HG03354 (cell line): Measurements from ENCODE around the gene CDH19.

Experiments used
- ATAC-seq: cut with Tn5 transposase; IDR thresholded peaks from one replicate; pipeline ENCODE4 v1.9.1; 2021; ENCODE audit warnings: mild to moderate bottlenecking; ENCODE audit not compliant: unreplicated experiment, poor library complexity, severe bottlenecking

Gene CDH19

DNA sequence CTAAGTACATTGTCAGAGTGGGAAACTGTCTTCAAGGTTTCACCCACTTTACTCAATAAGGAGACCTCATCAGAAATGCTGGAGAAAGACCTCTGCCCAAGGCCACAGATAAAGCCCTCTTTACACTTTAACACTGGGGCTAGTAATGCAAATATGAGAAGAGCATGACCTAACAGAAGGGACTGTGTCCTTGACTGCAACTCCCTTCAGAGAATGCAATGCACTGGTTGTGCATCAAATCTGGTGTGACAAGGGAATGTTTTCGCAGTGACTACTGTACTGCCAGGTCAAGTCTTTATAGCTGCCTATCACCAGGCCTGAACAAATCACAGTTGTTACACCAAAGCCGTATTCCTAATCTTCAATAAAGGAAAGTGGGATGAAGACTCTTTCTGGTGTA is 28.6 kb downstream of the CDH19 start:
- no peak for ATAC-seq

DNA sequence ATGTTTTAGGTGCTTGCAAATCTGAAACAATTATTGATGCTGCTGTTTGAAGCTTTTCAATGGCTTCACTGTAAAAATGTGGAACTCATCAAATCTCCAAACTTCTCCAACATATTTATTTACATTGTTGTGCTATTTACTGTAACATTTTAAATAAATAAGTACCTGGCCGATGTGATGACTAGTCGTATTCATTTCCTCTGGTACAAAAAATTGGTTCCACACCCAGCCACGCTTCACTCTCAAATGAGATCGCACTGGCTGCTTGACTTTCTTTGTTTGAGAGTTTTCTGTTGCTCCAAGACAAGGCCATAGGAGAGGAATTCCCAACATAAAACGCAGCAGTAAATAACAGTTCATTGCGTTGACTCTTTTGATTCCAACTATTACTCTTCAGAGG is 32.0 kb downstream of the CDH19 start:
- no peak for ATAC-seq

GRCh38 chr18:66566616-66567015 is 37.3 kb downstream of the CDH19 start:
- ATAC-seq: no peak

DNA sequence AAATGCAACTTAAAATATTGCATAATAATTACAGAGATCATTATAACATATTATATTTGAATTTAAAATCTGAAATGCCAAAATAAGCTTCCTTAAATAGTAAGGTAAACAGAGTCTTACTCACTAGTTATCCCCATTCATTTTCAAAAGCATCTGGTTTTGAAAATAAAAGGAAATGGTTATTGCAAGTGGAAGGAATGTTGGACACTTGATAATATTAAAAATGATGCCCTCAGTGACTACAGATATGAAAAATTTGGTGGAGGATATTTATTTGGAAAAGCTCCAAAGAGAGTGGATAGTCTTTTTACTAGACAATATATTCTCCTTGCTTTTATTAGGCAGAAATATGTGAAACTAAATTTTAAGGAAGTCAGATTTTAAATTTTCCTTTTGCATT is 39.7 kb downstream of the CDH19 start:
- ATAC-seq: no peak

DNA sequence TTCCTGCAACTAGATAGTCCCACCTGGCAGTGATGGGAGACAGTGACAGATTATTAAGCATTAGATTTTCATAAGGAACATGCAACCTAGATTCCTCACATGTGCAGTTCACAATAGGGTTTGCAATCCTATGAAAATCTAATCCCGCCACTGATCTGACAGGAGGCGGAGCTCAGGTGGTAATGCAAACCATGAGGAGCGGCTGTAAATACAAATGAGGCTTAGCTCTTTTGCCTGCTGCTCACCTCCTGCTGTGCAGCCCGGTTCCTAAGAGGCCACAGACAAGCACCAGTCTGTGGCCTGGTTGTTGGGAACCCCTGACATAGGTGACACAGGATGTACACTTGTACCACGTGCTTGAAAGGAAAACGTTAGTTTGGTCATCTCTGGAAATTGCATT is 41.6 kb downstream of the CDH19 start:
- no peak for ATAC-seq

DNA sequence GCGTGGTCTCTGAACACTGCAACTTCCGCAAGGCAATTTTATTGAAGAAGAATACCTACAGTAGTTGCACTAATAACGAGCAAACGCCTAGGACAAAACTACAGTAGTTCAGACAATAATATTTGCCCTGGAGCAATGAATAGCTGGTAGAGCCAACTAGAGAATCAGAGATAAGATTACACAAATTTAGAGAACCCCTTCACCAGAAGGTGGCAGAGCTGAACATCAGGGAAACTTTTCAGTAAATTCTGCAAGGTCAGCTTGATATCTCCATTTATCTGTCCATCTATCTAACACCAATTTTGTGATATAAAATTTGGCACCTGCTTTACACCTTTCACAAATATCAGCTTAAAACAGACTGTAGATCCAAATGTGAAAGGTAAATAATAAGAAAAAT is 43.8 kb downstream of the CDH19 start:
- no peak for ATAC-seq

DNA sequence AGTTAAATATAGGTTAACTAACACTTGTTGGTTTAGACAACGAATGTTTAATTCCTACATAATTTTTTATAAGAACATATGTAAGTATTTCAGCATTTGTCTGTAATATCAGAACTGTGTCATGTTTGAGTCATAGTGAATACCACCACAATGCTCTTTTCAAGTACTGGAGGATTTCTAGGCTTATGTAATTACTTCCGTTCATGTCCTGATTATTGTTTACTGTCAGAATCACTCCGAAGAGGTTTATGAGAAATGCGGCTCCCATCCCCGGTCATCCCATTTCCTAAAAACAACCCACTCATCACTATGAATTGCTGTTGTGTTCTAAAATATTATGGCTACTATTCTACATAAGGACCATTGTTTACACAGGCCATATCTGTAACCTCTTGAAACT is 45.1 kb downstream of the CDH19 start:
- no peak for ATAC-seq

DNA sequence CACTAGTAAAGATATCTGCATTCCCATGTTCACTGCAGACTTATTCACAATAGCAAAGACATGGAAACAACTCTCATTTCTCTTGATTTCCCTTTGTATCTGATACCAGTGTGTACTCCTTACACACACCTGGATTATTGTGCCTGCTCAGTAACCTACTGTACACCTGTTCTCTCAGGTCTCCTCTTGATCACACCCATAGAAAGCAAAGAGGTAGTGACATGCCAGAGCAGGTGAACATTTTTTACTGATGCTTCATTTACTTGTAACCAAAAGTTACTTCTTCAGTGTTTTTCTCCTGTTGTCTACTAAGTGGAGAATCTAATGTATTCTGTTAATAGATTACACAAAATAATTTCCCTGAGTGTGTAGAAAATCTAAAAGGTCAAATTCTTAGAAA is 46.8 kb downstream of the CDH19 start:
- ATAC-seq: no peak

DNA sequence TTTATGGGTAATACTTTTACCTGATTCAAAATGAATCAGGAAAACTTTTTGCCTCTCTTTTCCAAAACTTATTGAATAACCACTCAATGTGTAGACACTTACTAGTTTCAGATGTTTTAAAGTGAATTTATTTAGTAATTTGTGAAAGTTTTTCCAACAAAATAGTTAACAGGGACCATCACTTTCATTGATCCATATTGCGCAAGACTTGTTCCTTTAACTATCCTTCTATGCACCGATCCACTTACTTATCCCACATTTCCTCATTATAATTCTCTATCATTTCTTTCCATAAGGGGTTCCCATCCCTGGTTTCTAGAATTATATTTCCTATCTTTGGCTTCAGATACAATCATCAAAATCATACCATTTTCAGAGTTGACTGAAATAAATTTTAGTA is 48.3 kb downstream of the CDH19 start:
- ATAC-seq: no peak

- no peak for ATAC-seq
Measured at GRCh38 chr18:66553824-66554223, 50.1 kb downstream of the CDH19 start.

- ATAC-seq: no peak
Measured at GRCh38 chr18:66550366-66550765, 53.5 kb downstream of the CDH19 start.

DNA sequence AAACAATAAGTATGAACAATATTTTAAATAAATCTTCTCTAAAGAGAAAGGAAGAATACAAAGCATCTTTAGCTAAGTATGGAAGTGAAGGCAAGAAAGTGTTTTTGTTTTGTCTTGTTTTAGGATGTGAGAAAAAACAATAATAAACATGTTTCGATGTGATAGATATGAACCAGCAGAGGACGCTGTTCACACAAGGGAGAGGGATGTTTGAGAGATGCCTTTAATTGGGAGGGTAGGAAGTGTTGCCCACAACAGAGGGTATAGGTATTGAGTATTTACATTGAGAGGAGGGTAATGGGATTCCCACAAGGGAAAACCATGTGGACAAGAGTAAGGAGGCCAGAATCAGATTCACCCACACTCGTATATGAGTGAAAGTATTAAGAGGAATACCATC is 55.1 kb downstream of the CDH19 start:
- no peak for ATAC-seq

DNA sequence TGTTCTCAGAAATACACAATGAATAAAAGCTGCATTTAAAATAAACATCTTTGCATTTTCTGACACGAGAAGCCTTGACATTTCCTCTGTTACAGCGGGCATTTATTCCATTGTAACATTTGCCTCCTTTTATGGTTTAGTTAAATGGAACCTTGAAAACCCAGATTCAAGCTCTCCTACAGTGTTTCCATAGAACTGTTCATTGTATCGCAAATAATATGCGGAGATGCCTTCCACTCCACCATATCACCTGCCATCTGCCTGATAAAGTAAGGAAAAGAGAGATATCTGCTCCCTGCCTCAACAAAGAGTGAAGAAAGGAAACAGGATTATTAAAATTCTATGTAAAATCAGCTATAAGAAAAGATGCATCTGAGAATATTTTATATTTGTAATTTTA is 69.8 kb downstream of the CDH19 start:
- no peak for ATAC-seq

DNA sequence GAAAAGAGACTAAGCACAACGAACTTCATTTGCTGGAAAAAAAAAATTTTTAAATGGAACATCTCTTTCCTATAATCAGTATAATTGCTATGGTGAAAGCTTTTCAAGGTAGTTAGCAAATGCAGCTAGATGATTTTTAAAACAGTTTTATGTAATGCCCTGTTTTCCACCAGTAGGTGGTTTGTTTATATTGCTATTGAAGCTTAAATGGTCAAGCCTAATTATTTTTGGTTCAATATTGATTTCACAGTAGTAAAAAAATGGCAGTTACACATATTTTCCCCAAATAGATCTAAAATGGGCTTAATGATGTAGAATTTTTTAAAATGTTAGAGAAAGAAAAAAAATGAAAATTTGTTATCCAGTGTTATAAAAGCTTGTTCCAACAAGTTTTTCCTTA is 70.2 kb downstream of the CDH19 start:
- no peak for ATAC-seq

- no peak for ATAC-seq
Measured at GRCh38 chr18:66523219-66523991, 80.5 kb downstream of the CDH19 start.

- no peak for ATAC-seq
Measured at GRCh38 chr18:66513996-66514395, 89.9 kb downstream of the CDH19 start.

GRCh38 chr18:66511792-66512191 is 92.1 kb downstream of the CDH19 start:
- no peak for ATAC-seq

- ATAC-seq: no peak
Measured at GRCh38 chr18:66511289-66511688, 92.6 kb downstream of the CDH19 start.

- no peak for ATAC-seq
Measured at GRCh38 chr18:66510357-66511045, 93.4 kb downstream of the CDH19 start.

DNA sequence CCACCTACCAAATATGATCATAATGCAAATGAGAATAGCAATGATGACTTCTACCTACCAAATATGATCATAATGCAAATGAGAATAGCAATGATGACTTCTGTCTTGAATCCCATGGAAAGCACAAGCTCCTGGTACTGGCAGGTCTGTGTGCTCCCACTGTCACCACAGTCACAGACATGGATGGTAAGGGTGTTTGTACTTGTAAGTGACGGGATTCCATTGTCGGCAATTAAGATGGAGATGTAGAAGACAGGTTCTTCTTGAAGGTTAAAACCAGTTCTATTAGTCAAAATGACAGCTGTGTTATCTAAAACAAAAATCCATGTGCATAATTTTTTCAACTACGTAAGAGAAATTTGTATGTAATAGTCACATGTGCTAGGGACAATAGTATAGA is 95.0 kb downstream of the CDH19 start:
- ATAC-seq: no peak

- ATAC-seq: no peak
Measured at GRCh38 chr18:66506178-66506577, 97.7 kb downstream of the CDH19 start.

DNA sequence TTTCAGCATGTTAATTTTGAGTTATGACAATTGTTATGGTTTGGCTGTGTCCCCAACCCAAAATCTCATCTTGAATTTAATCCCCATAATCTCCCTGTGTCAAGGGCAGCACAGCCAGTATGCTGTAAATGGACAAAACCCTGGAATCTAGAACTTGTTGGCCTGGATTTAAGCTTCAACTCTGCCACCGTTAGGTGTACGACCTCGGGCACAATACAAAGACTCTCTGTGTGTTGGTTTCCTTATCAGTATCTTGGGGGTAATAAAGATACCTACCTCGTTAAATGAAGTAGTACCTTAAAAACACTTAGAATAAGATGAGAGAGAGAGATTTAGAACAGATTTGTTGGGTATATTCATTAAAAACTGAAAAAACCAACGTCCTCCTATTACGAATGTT is 106.5 kb downstream of the CDH19 start:
- no peak for ATAC-seq
